ENCODE results near the gene EGFL7.
A peak's percentile ranks its signal among the peaks of the same experiment; 100 is the strongest.

The EGFL7 gene

GRCh38 chr9:136674786-136675349 is 12.2 kb downstream of the EGFL7 start:
- Histone ChIP-seq H3K27ac (replicated peaks; ENCODE audit: low read length) (no peak overlapping the region), H3K79me1 (ENCODE audit: low read depth, low read length) (no peaks in the 10 kb centered on the region), H3K4me1 (ENCODE audit: control insufficient read depth in 2 of 2, insufficient read depth in 1 of 2, low read depth in 1 of 2, low read length in 2 of 2) (peaks cover 0 to 14% of the 10 kb centered on the region in 2 donors), H3K36me3 (replicated peaks in 1 of 2; ENCODE audit: control insufficient read depth in 2 of 2, insufficient read depth in 2 of 2, low read length in 2 of 2) (no peaks in the 10 kb centered on the region), H3K27me3 (ENCODE audit: control insufficient read depth in 3 of 3, insufficient read depth in 3 of 3, low read depth in 1 of 3, low read length in 3 of 3) (no peaks in the 10 kb centered on the region), H3K18ac (ENCODE audit: low read length) (peak overlapping the region; percentile 13), H3K9ac (ENCODE audit: low read depth, low read length, poor library complexity) (no peak overlapping the region), H3K4me2 (ENCODE audit: insufficient read depth, low read length, poor library complexity, severe bottlenecking) (no peak overlapping the region), H2BK12ac (ENCODE audit: low read length) (no peak overlapping the region), H2BK120ac (ENCODE audit: low read depth, low read length) (no peak overlapping the region), H3K9me3 (replicated peaks in 1 of 2; ENCODE audit: control insufficient read depth in 2 of 2, insufficient read depth in 1 of 2, low read depth in 1 of 2, low read length in 2 of 2) (no peaks in the 10 kb centered on the region), H2AK5ac (ENCODE audit: low read depth, low read length) (peak overlapping the region; percentile 61), H3K23ac (ENCODE audit: low read depth, low read length, poor library complexity) (no peak overlapping the region), H4K8ac (ENCODE audit: low read depth, low read length) (no peak overlapping the region), H2BK15ac (ENCODE audit: low read length) (no peak overlapping the region), H3K14ac (ENCODE audit: low read length) (no peak overlapping the region), H4K91ac (ENCODE audit: low read depth, low read length, poor library complexity) (no peak overlapping the region), H2AFZ (ENCODE audit: low read length) (no peak overlapping the region), H3K4me3 (ENCODE audit: low read length in 2 of 2) (no peak overlapping the region), H2BK5ac (ENCODE audit: low read length) (no peak overlapping the region), H3K4ac (ENCODE audit: low read length) (no peak overlapping the region)
- DNase-seq (ENCODE audit: low spot score): no peak
- no CpG with 5 or more reads among the region's 11 CpGs for WGBS, 2 donors (ENCODE audit: extremely low coverage in 2 of 2, insufficient read length in 2 of 2, insufficient replicate concordance in 1 of 2)

GRCh38 chr9:136675477-136676296 is 13.0 kb downstream of the EGFL7 start:
- Histone ChIP-seq H2BK15ac (ENCODE audit: low read length) (no peak overlapping the region), H3K14ac (ENCODE audit: low read length) (peak overlapping the region; percentile 31), H3K27ac (replicated peaks; ENCODE audit: low read length) (no peak overlapping the region), H3K4me1 (ENCODE audit: control insufficient read depth in 2 of 2, insufficient read depth in 1 of 2, low read depth in 1 of 2, low read length in 2 of 2) (peaks cover 0 to 14% of the 10 kb centered on the region in 2 donors), H2AK5ac (ENCODE audit: low read depth, low read length) (peak overlapping the region; percentile 40), H3K23ac (ENCODE audit: low read depth, low read length, poor library complexity) (no peak overlapping the region), H3K4me2 (ENCODE audit: insufficient read depth, low read length, poor library complexity, severe bottlenecking) (no peak overlapping the region), H4K91ac (ENCODE audit: low read depth, low read length, poor library complexity) (no peak overlapping the region), H4K8ac (ENCODE audit: low read depth, low read length) (no peak overlapping the region), H3K27me3 (ENCODE audit: control insufficient read depth in 3 of 3, insufficient read depth in 3 of 3, low read depth in 1 of 3, low read length in 3 of 3) (no peaks in the 10 kb centered on the region), H3K4ac (ENCODE audit: low read length) (no peak overlapping the region), H3K9me3 (replicated peaks in 1 of 2; ENCODE audit: control insufficient read depth in 2 of 2, insufficient read depth in 1 of 2, low read depth in 1 of 2, low read length in 2 of 2) (no peaks in the 10 kb centered on the region), H2BK120ac (ENCODE audit: low read depth, low read length) (no peak overlapping the region), H3K9ac (ENCODE audit: low read depth, low read length, poor library complexity) (no peak overlapping the region), H2AFZ (ENCODE audit: low read length) (no peak overlapping the region), H3K4me3 (ENCODE audit: low read length in 2 of 2) (no peak overlapping the region), H2BK5ac (ENCODE audit: low read length) (no peak overlapping the region), H3K79me1 (ENCODE audit: low read depth, low read length) (no peaks in the 10 kb centered on the region), H2BK12ac (ENCODE audit: low read length) (no peak overlapping the region), H3K18ac (ENCODE audit: low read length) (no peak overlapping the region), H3K36me3 (replicated peaks in 1 of 2; ENCODE audit: control insufficient read depth in 2 of 2, insufficient read depth in 2 of 2, low read length in 2 of 2) (no peaks in the 10 kb centered on the region)
- WGBS, 2 donors (ENCODE audit: extremely low coverage in 2 of 2, insufficient read length in 2 of 2, insufficient replicate concordance in 1 of 2): no CpG with 5 or more reads among the region's 16 CpGs
- DNase-seq (ENCODE audit: low spot score): no peak

GRCh38 chr9:136676297-136676794 is 13.6 kb downstream of the EGFL7 start:
- Histone ChIP-seq H2AFZ (ENCODE audit: low read length) (no peak overlapping the region), H3K4me1 (ENCODE audit: control insufficient read depth in 2 of 2, insufficient read depth in 1 of 2, low read depth in 1 of 2, low read length in 2 of 2) (peaks cover 0 to 12% of the 10 kb centered on the region in 2 donors), H3K79me1 (ENCODE audit: low read depth, low read length) (no peaks in the 10 kb centered on the region), H3K14ac (ENCODE audit: low read length) (peak overlapping the region; percentile 8), H3K36me3 (replicated peaks in 1 of 2; ENCODE audit: control insufficient read depth in 2 of 2, insufficient read depth in 2 of 2, low read length in 2 of 2) (no peaks in the 10 kb centered on the region), H4K91ac (ENCODE audit: low read depth, low read length, poor library complexity) (no peak overlapping the region), H3K27ac (replicated peaks; ENCODE audit: low read length) (no peak overlapping the region), H2BK15ac (ENCODE audit: low read length) (no peak overlapping the region), H2BK120ac (ENCODE audit: low read depth, low read length) (no peak overlapping the region), H2BK12ac (ENCODE audit: low read length) (no peak overlapping the region), H3K18ac (ENCODE audit: low read length) (peak overlapping the region; percentile 48), H2BK5ac (ENCODE audit: low read length) (no peak overlapping the region), H3K9ac (ENCODE audit: low read depth, low read length, poor library complexity) (no peak overlapping the region), H4K8ac (ENCODE audit: low read depth, low read length) (no peak overlapping the region), H3K4me2 (ENCODE audit: insufficient read depth, low read length, poor library complexity, severe bottlenecking) (no peak overlapping the region), H3K4me3 (ENCODE audit: low read length in 2 of 2) (no peak overlapping the region), H3K9me3 (replicated peaks in 1 of 2; ENCODE audit: control insufficient read depth in 2 of 2, insufficient read depth in 1 of 2, low read depth in 1 of 2, low read length in 2 of 2) (no peaks in the 10 kb centered on the region), H3K27me3 (ENCODE audit: control insufficient read depth in 3 of 3, insufficient read depth in 3 of 3, low read depth in 1 of 3, low read length in 3 of 3) (no peaks in the 10 kb centered on the region), H3K23ac (ENCODE audit: low read depth, low read length, poor library complexity) (no peak overlapping the region), H3K4ac (ENCODE audit: low read length) (no peak overlapping the region), H2AK5ac (ENCODE audit: low read depth, low read length) (no peak overlapping the region)
- WGBS, 2 donors (ENCODE audit: extremely low coverage in 2 of 2, insufficient read length in 2 of 2, insufficient replicate concordance in 1 of 2): no CpG with 5 or more reads among the region's 13 CpGs
- DNase-seq (ENCODE audit: low spot score): no peak

DNA sequence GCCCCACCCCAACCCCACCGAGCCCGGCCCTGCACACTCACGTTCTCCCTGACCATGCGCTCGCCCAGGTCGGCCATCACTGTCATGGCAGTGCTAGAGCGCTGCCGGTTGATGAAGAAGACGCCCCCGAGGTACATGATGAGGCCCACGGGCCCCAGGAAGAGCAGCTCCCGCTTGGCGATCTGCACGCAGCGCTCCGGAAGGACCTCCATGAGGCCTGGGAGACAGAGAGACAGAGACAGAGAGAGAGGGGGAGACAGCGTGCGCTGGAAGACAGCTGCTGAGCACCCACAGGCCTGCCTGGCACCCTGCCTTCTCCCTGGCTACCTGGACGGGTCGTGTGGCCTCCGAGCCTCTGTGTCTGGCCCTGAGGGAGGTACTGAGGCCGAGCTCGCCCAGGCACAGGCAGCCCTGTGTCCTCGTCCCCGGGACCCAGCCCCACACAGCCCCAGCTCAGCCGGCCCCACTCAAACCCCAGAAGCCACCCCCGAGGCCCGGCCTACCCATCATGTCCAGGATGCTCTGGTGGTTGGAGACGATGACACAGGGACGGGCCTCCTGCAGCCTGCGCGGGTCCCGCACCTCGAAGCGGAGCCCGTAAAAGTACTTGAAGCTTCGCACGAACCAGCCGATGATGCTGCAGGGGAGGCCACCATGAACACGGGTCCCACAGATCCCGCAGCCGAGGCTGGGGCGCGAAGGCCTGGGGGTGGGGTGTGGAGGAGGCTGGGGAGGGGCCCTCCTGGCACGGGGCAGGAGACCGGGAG is 14.4 kb downstream of the EGFL7 start:
- Histone ChIP-seq H3K14ac (ENCODE audit: low read length) (peak overlapping the region; percentile 21), H3K27me3 (ENCODE audit: control insufficient read depth in 3 of 3, insufficient read depth in 3 of 3, low read depth in 1 of 3, low read length in 3 of 3) (no peaks in the 10 kb centered on the region), H2BK12ac (ENCODE audit: low read length) (peak overlapping the region; percentile 58), H3K27ac (replicated peaks; ENCODE audit: low read length) (no peak overlapping the region), H3K4me2 (ENCODE audit: insufficient read depth, low read length, poor library complexity, severe bottlenecking) (no peak overlapping the region), H3K36me3 (replicated peaks in 1 of 2; ENCODE audit: control insufficient read depth in 2 of 2, insufficient read depth in 2 of 2, low read length in 2 of 2) (no peaks in the 10 kb centered on the region), H3K18ac (ENCODE audit: low read length) (peak overlapping the region; percentile 57), H3K4me3 (ENCODE audit: low read length in 2 of 2) (no peak overlapping the region), H2AFZ (ENCODE audit: low read length) (no peak overlapping the region), H2BK120ac (ENCODE audit: low read depth, low read length) (no peak overlapping the region), H3K4ac (ENCODE audit: low read length) (no peak overlapping the region), H3K79me1 (ENCODE audit: low read depth, low read length) (no peaks in the 10 kb centered on the region), H4K8ac (ENCODE audit: low read depth, low read length) (peak overlapping the region; percentile 82), H4K91ac (ENCODE audit: low read depth, low read length, poor library complexity) (no peak overlapping the region), H3K9ac (ENCODE audit: low read depth, low read length, poor library complexity) (no peak overlapping the region), H3K23ac (ENCODE audit: low read depth, low read length, poor library complexity) (no peak overlapping the region), H3K9me3 (replicated peaks in 1 of 2; ENCODE audit: control insufficient read depth in 2 of 2, insufficient read depth in 1 of 2, low read depth in 1 of 2, low read length in 2 of 2) (no peaks in the 10 kb centered on the region), H2BK15ac (ENCODE audit: low read length) (peak overlapping the region; percentile 37), H3K4me1 (ENCODE audit: control insufficient read depth in 2 of 2, insufficient read depth in 1 of 2, low read depth in 1 of 2, low read length in 2 of 2) (peaks cover 0 to 10% of the 10 kb centered on the region in 2 donors), H2BK5ac (ENCODE audit: low read length) (peak overlapping the region; percentile 57), H2AK5ac (ENCODE audit: low read depth, low read length) (no peak overlapping the region)
- no peak for DNase-seq (ENCODE audit: low spot score)
- no CpG with 5 or more reads among the region's 46 CpGs for WGBS, 2 donors (ENCODE audit: extremely low coverage in 2 of 2, insufficient read length in 2 of 2, insufficient replicate concordance in 1 of 2)

Measured in neuronal stem cell (in vitro differentiated cells).